Spleen (tissue), 11 donors: ENCODE measurements around the gene NKX6-2. TPM values are rescaled to one million over a fixed set of nuclear protein-coding genes. Genes with fewer than 3 reads are reported as not detected.

Experiments
- DNase-seq: peaks from one replicate; pipeline ENCODE4 v3.0.0-alpha.2; 2020
- H3K27ac ChIP-seq, 8 donors: fragments of 200-600 bp; sonication (generic) in 7 of 8; 1 replicate in 4 of 8; 2 replicates in 4 of 8; pipeline versions ENCODE4 v1.5.0 to v1.8.0; 2016 to 2021; ENCODE audit warnings: inconsistent platforms in 4 of 8, mild to moderate bottlenecking in 4 of 8, moderate library complexity in 1 of 8
- H3K27me3 ChIP-seq, 7 donors: fragments of 200-600 bp; sonication (generic) in 6 of 7; replicated peaks in 1 of 7; 1 replicate in 4 of 7; 2 replicates in 3 of 7; pipeline versions ENCODE4 v1.5.0 to v1.8.0; 2016 to 2021; ENCODE audit warnings: inconsistent platforms in 3 of 7, mild to moderate bottlenecking in 1 of 7
- H3K36me3 ChIP-seq, 6 donors: fragments of 200-600 bp; sonication (generic) in 5 of 6; 1 replicate in 4 of 6; 2 replicates in 2 of 6; pipeline versions ENCODE4 v1.5.0 to v1.8.0; 2016 to 2021; ENCODE audit warnings: inconsistent platforms in 2 of 6
- H3K4me1 ChIP-seq, 6 donors: fragments of 200-600 bp; sonication (generic) in 5 of 6; 1 replicate in 3 of 6; 2 replicates in 3 of 6; pipeline versions ENCODE4 v1.5.0 to v1.8.0; 2016 to 2021; ENCODE audit warnings: inconsistent platforms in 3 of 6
- H3K4me3 ChIP-seq, 8 donors: fragments of 200-600 bp; sonication (generic) in 7 of 8; 1 replicate in 4 of 8; 2 replicates in 4 of 8; pipeline versions ENCODE4 v1.5.0 to v1.8.0; 2016 to 2021; ENCODE audit warnings: inconsistent platforms in 4 of 8, mild to moderate bottlenecking in 4 of 8, moderate library complexity in 2 of 8
- H3K9me3 ChIP-seq, 8 donors: fragments of 200-600 bp; sonication (generic) in 7 of 8; 1 replicate in 4 of 8; 2 replicates in 4 of 8; pipeline versions ENCODE4 v1.5.0 to v1.8.0; 2016 to 2021; ENCODE audit warnings: inconsistent platforms in 4 of 8
- CTCF ChIP-seq, 11 experiments: fragments of 200-600 bp in 7 of 11; fragments of 450-650 bp in 4 of 11; sonication (generic) in 4 of 11; IDR thresholded peaks in 8 of 11; conservative IDR thresholded peaks in 3 of 11; 1 replicate in 7 of 11; 2 replicates in 4 of 11; pipeline versions ENCODE4 v1.4.0 to v1.8.0; 2016 to 2021; ENCODE audit warnings: antibody characterized with exemption in 11 of 11, inconsistent platforms in 4 of 11, mild to moderate bottlenecking in 1 of 11
- POLR2A ChIP-seq, 3 donors: fragments of 450-650 bp; IDR thresholded peaks; one replicate each; pipeline ENCODE4 v1.5.1; 2017; ENCODE audit warnings: antibody characterized with exemption in 3 of 3, mild to moderate bottlenecking in 1 of 3
- POLR2AphosphoS5 ChIP-seq, 3 donors: sonication (generic); formaldehyde crosslinking; IDR thresholded peaks; one replicate each; pipeline ENCODE4 v1.5.1; 2017; ENCODE audit warnings: antibody characterized with exemption in 3 of 3
- WGBS, 5 donors: extraction: QIAGEN DNeasy Blood & Tissue Kit in 3 of 5; methylation state at CpG; one replicate each; pipeline versions ENCODE4 v1.1.5 to v1.1.7; 2013 to 2018; 5-methylcytosine and 5-hydroxymethylcytosine counted together
- intact Hi-C: fragments of 100-400 bp; cut with DNase I; formaldehyde crosslinking; loops from one replicate; pipeline ENCODE4 v1.15.0; 2023; ENCODE audit warnings: low total_unique reads
- polyA plus RNA-seq, 3 donors: library from polyadenylated mRNA; stranded (reverse); fragments of 200-250 nt; gene quantifications; one replicate each; pipeline ENCODE4 v1.2.1, GENCODE V29; 2013
- total RNA-seq, 7 donors: library from RNA; depleted of rRNA in 3 of 7; stranded (reverse); fragments of >200 nt in 3 of 7; fragmentation: NEBNext Ultra II Directional in 4 of 7; extraction: Animal tissue kit (Norgen Biotek cat#: 25700) in 4 of 7; gene quantifications; one replicate each; pipeline versions ENCODE4 v1.1.0 to v1.2.1, GENCODE V29; 2016 to 2021
- donor health status: healthy with polysubstance abuse.
- donor health status: DM: no; HTN: no; CAD: no; lungs with moderate emphysema.
- donor health status: DM: no; HTN: no; CAD: no.
- donor health status: Bipolar disorder and iron deficiency.
- donor health status: healthy.
- donor health status: DM: no; HTN: no; CAD: no.
- donor health status: DM: yes; HTN: yes; CAD: no.

The NKX6-2 gene
- total and polyA plus RNA-seq, 10 donors = 0.03 to 0.08 TPM; not detected in 8

- 13 to 26% (median 18%) methylated on average over 59 to 106 of the region's 106 CpGs for WGBS, 5 donors
- peaks cover 0 to 49% (median 40%) of the 10 kb centered on the region in 6 donors for H3K36me3 ChIP-seq
Measured at GRCh38 chr10:132783940-132784865, 1.7 kb downstream of the NKX6-2 start.

GRCh38 chr10:132783165-132783939 is 2.6 kb downstream of the NKX6-2 start:
- Histone ChIP-seq H3K9me3 (peaks cover 0 to 29% (median 0%) of the 10 kb centered on the region in 8 donors), H3K27ac (no peak overlapping the region), H3K4me3 (no peak overlapping the region), H3K36me3 (peaks cover 0 to 58% (median 48%) of the 10 kb centered on the region in 6 donors), H3K27me3 (peaks cover 14 to 52% (median 46%) of the 10 kb centered on the region in 7 donors), H3K4me1 (peaks cover 17 to 47% (median 35%) of the 10 kb centered on the region in 6 donors)
- no peak for DNase-seq
- 84 to 88% (median 85%) methylated on average over 30 of the region's 30 CpGs for WGBS, 5 donors
- no peak for TF ChIP-seq POLR2AphosphoS5 (IDR thresholded peaks at IDR 0.05)
- no peak for TF ChIP-seq CTCF (IDR thresholded peaks at IDR 0.05 in 8 of 11, conservative IDR thresholded peaks at IDR 0.05 in 3 of 11)
- TF ChIP-seq POLR2A (IDR thresholded peaks at IDR 0.05) = no peak
- intact Hi-C loops = no loop called here

More at GRCh38 chr10:132783940-132784865, 1.7 kb downstream of the NKX6-2 start:
- Histone ChIP-seq H3K4me3 (peak overlapping the region in 2 of 8 donors; percentile 3 to 50), H3K27me3 (peaks cover 14 to 61% (median 54%) of the 10 kb centered on the region in 7 donors), H3K4me1 (peaks cover 17 to 54% (median 38%) of the 10 kb centered on the region in 6 donors), H3K9me3 (peaks cover 0 to 29% (median 0%) of the 10 kb centered on the region in 8 donors), H3K27ac (no peak overlapping the region)
- TF ChIP-seq CTCF (IDR thresholded peaks at IDR 0.05 in 8 of 11, conservative IDR thresholded peaks at IDR 0.05 in 3 of 11) (no peak), POLR2AphosphoS5 (IDR thresholded peaks at IDR 0.05) (peak in 2 of 3 donors; percentile 13 to 28)
- no peak for DNase-seq
- intact Hi-C loops = no loop called here

GRCh38 chr10:132781556-132781955 is 4.4 kb downstream of the NKX6-2 start:
- H3K36me3 ChIP-seq = peaks cover 0 to 75% (median 60%) of the 10 kb centered on the region in 6 donors
- TF ChIP-seq POLR2A (IDR thresholded peaks at IDR 0.05) (no peak), POLR2AphosphoS5 (IDR thresholded peaks at IDR 0.05) (peak in 1 of 3 donors; percentile 25)
- H3K27ac ChIP-seq = no peak overlapping the region
- intact Hi-C loops = no loop called here
- H3K4me1 ChIP-seq = peaks cover 3 to 29% (median 19%) of the 10 kb centered on the region in 6 donors
- 94 to 99% (median 97%) methylated on average over 20 of the region's 20 CpGs for WGBS, 5 donors
- no peak overlapping the region for H3K4me3 ChIP-seq
- peaks cover 4 to 34% (median 28%) of the 10 kb centered on the region in 7 donors for H3K27me3 ChIP-seq
- no peak for DNase-seq
- peaks cover 0 to 29% (median 0%) of the 10 kb centered on the region in 8 donors for H3K9me3 ChIP-seq

GRCh38 chr10:132780356-132780755 is 5.6 kb downstream of the NKX6-2 start:
- Histone ChIP-seq H3K4me3 (no peak overlapping the region), H3K36me3 (peaks cover 0 to 87% (median 62%) of the 10 kb centered on the region in 6 donors), H3K27ac (no peak overlapping the region), H3K4me1 (peaks cover 0 to 20% (median 10%) of the 10 kb centered on the region in 6 donors), H3K9me3 (peaks cover 0 to 29% (median 0%) of the 10 kb centered on the region in 8 donors), H3K27me3 (peaks cover 0 to 23% (median 18%) of the 10 kb centered on the region in 7 donors)
- WGBS, 5 donors = 92 to 95% (median 92%) methylated on average over 11 to 12 of the region's 12 CpGs
- TF ChIP-seq CTCF (IDR thresholded peaks at IDR 0.05 in 8 of 11, conservative IDR thresholded peaks at IDR 0.05 in 3 of 11) = no peak
- no peak for TF ChIP-seq POLR2A (IDR thresholded peaks at IDR 0.05)
- TF ChIP-seq POLR2AphosphoS5 (IDR thresholded peaks at IDR 0.05) = no peak
- DNase-seq = no peak
- intact Hi-C loops = no loop called here
